ENCODE measurements around the gene RPS21. TPM values are rescaled to one million over a fixed set of nuclear protein-coding genes. Genes with fewer than 3 reads are reported as not detected.

RPS21 gene
- total RNA-seq, 4 donors from 2014 or later, result 1,582 to 2,182 (median 2,056) TPM

- ATAC-seq (ENCODE audit: low FRiP score) (no peak), DNase-seq (ENCODE audit: low spot score) (no peak)
- no peak for TF ChIP-seq CTCF (IDR thresholded peaks at IDR 0.05)
These were observed 36.7 kb upstream of the RPS21 start for GRCh38 chr20:62350098-62350628.

- ATAC-seq (ENCODE audit: low FRiP score) (no peak), DNase-seq (ENCODE audit: low spot score) (no peak)
- no peak for TF ChIP-seq CTCF (IDR thresholded peaks at IDR 0.05)
These were observed 36.1 kb upstream of the RPS21 start for GRCh38 chr20:62350629-62351422.

GRCh38 chr20:62351469-62352401 lies 35.2 kb upstream of the RPS21 start:
- no peak for TF ChIP-seq CTCF (IDR thresholded peaks at IDR 0.05)
- no peak for DNase-seq (ENCODE audit: low spot score)

GRCh38 chr20:62352402-62353288 lies 34.3 kb upstream of the RPS21 start:
- peak; percentile 38 for ATAC-seq (ENCODE audit: low FRiP score)
- no peak for DNase-seq (ENCODE audit: low spot score)
- no peak for TF ChIP-seq CTCF (IDR thresholded peaks at IDR 0.05)

More at GRCh38 chr20:62351469-62352401, 35.2 kb upstream of the RPS21 start:
- no peak for ATAC-seq (ENCODE audit: low FRiP score)

- ATAC-seq (ENCODE audit: low FRiP score) (no peak), DNase-seq (ENCODE audit: low spot score) (no peak)
- TF ChIP-seq CTCF (IDR thresholded peaks at IDR 0.05), result no peak
These were observed 33.4 kb upstream of the RPS21 start for GRCh38 chr20:62353289-62354030.
